ENCODE data around the gene PRR5L.

DNA sequence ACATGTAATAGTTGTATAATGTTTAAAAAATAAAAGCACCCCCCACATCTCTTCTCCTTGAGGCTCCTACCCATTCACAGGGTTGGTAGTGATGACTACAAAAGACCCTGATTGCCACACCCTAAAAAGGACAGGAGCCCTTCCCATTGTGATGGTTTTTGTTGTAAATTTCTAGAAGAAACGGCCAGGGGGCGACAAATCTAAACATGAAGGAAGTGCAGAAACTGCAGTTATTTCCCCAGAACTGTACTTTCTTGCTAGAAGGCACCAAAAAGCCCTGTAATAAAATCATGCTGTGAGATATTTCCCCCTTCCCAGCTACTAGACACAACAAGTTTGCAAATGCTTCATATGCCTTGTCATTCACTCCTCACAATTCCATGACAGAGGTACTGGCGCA lies 10.8 kb downstream of the PRR5L start:
- TF ChIP-seq, protein P1, sequence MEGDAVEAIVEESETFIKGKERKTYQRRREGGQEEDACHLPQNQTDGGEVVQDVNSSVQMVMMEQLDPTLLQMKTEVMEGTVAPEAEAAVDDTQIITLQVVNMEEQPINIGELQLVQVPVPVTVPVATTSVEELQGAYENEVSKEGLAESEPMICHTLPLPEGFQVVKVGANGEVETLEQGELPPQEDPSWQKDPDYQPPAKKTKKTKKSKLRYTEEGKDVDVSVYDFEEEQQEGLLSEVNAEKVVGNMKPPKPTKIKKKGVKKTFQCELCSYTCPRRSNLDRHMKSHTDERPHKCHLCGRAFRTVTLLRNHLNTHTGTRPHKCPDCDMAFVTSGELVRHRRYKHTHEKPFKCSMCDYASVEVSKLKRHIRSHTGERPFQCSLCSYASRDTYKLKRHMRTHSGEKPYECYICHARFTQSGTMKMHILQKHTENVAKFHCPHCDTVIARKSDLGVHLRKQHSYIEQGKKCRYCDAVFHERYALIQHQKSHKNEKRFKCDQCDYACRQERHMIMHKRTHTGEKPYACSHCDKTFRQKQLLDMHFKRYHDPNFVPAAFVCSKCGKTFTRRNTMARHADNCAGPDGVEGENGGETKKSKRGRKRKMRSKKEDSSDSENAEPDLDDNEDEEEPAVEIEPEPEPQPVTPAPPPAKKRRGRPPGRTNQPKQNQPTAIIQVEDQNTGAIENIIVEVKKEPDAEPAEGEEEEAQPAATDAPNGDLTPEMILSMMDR (IDR thresholded peaks at IDR 0.05) = peak; percentile 60
- TF ChIP-seq EZH2 (IDR thresholded peaks at IDR 0.05; ENCODE audit: borderline replicate concordance, insufficient read depth, low read depth, low read length, poor library complexity, severe bottlenecking) = no peak
